ENCODE data around the gene CELSR2.

CELSR2 gene

GRCh38 chr1:109252893-109253802, 3.8 kb downstream of the CELSR2 start:
- DNase-seq = no peak

GRCh38 chr1:109253803-109254620, 4.7 kb downstream of the CELSR2 start:
- DNase-seq = no peak

GRCh38 chr1:109254621-109255096, 5.3 kb downstream of the CELSR2 start:
- DNase-seq = no peak

- no peak for DNase-seq
These were observed 5.8 kb downstream of the CELSR2 start for GRCh38 chr1:109255097-109255651.

- DNase-seq = no peak
These were observed 6.3 kb downstream of the CELSR2 start for GRCh38 chr1:109255678-109256077.

GRCh38 chr1:109256085-109256484, 6.7 kb downstream of the CELSR2 start:
- no peak for DNase-seq

- DNase-seq = no peak
These were observed 7.8 kb downstream of the CELSR2 start for GRCh38 chr1:109256971-109257681.

GRCh38 chr1:109257682-109258421, 8.5 kb downstream of the CELSR2 start:
- no peak for DNase-seq

- no peak for DNase-seq
These were observed 9.4 kb downstream of the CELSR2 start for GRCh38 chr1:109258481-109259466.

GRCh38 chr1:109259674-109260557, 10.6 kb downstream of the CELSR2 start:
- DNase-seq = no peak

GRCh38 chr1:109261006-109261405, 11.7 kb downstream of the CELSR2 start:
- DNase-seq = no peak

GRCh38 chr1:109261578-109261977, 12.2 kb downstream of the CELSR2 start:
- DNase-seq = no peak

GRCh38 chr1:109262231-109263055, 13.1 kb downstream of the CELSR2 start:
- DNase-seq = no peak

- DNase-seq = no peak
These were observed 13.9 kb downstream of the CELSR2 start for GRCh38 chr1:109263234-109263596.

- no peak for DNase-seq
These were observed 14.4 kb downstream of the CELSR2 start for GRCh38 chr1:109263597-109264378.

GRCh38 chr1:109264379-109264755, 15.0 kb downstream of the CELSR2 start:
- DNase-seq = no peak

GRCh38 chr1:109265016-109265415, 15.7 kb downstream of the CELSR2 start:
- no peak for DNase-seq

GRCh38 chr1:109265741-109266330, 16.5 kb downstream of the CELSR2 start:
- DNase-seq = no peak

Measured in NCI-H1930 (cell line).